ENCODE results near the gene SCN2B.

Gene SCN2B

DNA sequence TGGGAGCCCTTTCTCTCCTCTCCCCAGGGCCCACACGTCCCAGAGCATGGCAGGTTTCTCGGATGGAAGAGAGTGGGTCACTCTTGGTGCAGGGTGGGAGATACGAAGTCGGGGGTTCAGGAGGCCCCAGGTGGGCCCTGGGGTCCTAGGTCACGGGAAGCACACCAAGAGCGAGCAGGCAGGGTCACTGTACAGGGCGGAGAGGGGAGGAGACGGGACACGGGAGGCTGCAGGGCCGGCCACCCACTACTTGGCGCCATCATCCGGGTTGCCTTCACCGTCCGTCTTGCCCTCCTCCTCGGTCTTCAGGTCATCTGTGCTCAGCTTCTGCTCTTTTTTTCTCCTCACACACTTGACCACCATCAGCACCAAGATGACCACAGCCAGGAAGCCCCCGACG is 9.8 kb downstream of the SCN2B start:
- H3K36me3 ChIP-seq (ENCODE audit: insufficient read depth): no peaks in the 10 kb centered on the region
- H3K79me2 ChIP-seq (ENCODE audit: insufficient read depth, low read depth): no peaks in the 10 kb centered on the region
- H4K20me1 ChIP-seq (ENCODE audit: insufficient read depth): no peaks in the 10 kb centered on the region
- H3K27ac ChIP-seq: no peak overlapping the region
- no peaks in the 10 kb centered on the region; the same call in 1 of the 2 replicates for H3K27me3 ChIP-seq (ENCODE audit: insufficient read depth, low read depth)
- no peaks in the 10 kb centered on the region for H3K4me1 ChIP-seq (ENCODE audit: low read depth, poor library complexity, severe bottlenecking)
- no peak overlapping the region for H3K9ac ChIP-seq
- TF ChIP-seq, protein P1, sequence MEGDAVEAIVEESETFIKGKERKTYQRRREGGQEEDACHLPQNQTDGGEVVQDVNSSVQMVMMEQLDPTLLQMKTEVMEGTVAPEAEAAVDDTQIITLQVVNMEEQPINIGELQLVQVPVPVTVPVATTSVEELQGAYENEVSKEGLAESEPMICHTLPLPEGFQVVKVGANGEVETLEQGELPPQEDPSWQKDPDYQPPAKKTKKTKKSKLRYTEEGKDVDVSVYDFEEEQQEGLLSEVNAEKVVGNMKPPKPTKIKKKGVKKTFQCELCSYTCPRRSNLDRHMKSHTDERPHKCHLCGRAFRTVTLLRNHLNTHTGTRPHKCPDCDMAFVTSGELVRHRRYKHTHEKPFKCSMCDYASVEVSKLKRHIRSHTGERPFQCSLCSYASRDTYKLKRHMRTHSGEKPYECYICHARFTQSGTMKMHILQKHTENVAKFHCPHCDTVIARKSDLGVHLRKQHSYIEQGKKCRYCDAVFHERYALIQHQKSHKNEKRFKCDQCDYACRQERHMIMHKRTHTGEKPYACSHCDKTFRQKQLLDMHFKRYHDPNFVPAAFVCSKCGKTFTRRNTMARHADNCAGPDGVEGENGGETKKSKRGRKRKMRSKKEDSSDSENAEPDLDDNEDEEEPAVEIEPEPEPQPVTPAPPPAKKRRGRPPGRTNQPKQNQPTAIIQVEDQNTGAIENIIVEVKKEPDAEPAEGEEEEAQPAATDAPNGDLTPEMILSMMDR (conservative IDR thresholded peaks at IDR 0.05; ENCODE audit: low read depth, low read length): no peak
- H3K4me2 ChIP-seq: no peak overlapping the region
- H3K4me3 ChIP-seq (IDR thresholded peaks at IDR 0.05; ENCODE audit: insufficient read depth, low read depth, low read length): no peak overlapping the region
- H2AFZ ChIP-seq (ENCODE audit: low read depth): no peak overlapping the region

DNA sequence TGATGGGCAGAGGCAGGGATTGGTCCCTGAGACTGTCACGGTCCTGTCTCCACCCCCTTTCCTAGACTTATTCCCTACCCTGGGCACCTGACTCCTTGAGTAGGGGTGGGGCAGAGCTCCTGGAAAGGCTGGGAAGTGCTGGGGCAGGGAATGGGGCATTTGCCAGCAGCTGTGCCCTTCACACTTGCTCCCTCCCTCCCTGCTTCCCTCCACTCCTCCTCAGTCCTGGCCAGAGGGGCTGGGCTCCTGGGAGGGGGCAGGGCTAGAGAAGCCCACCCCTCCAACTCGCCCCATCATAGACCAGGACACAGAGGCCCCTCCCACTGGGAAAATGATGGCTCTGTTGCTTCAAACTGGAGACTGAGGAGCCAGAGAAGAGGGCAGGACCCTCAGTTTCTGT is 11.6 kb downstream of the SCN2B start:
- H4K20me1 ChIP-seq (ENCODE audit: insufficient read depth): no peaks in the 10 kb centered on the region
- H3K4me1 ChIP-seq (ENCODE audit: low read depth, poor library complexity, severe bottlenecking): no peaks in the 10 kb centered on the region
- H3K4me2 ChIP-seq: no peak overlapping the region
- H3K9ac ChIP-seq: no peak overlapping the region
- H3K27me3 ChIP-seq (ENCODE audit: insufficient read depth, low read depth): no peaks in the 10 kb centered on the region; the same call in 1 of the 2 replicates
- no peaks in the 10 kb centered on the region for H3K79me2 ChIP-seq (ENCODE audit: insufficient read depth, low read depth)
- H2AFZ ChIP-seq (ENCODE audit: low read depth): no peak overlapping the region
- H3K27ac ChIP-seq: no peak overlapping the region
- no peak overlapping the region for H3K4me3 ChIP-seq (IDR thresholded peaks at IDR 0.05; ENCODE audit: insufficient read depth, low read depth, low read length)
- no peaks in the 10 kb centered on the region for H3K36me3 ChIP-seq (ENCODE audit: insufficient read depth)
- TF ChIP-seq, protein P1 (conservative IDR thresholded peaks at IDR 0.05; ENCODE audit: low read depth, low read length): no peak

DNA sequence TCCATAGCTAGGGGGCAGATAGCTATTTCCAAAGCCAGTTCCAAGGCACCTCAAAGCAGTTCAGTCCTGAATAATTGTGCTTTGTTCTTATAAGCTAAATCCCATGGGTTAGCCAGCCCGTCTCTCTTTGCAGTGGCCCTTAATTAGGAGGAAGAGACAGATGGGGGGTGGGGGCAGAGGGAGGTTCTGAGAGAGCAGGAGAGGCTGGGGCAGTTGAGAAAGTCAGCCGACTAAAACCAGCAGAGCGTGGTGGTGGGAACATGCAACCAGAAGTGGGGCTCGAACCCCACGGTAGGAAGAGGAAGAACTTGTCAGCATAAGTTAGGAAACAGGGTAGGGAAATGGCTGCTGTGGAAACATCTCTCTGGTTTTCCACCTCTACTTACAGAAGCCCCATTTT is 12.9 kb downstream of the SCN2B start:
- Histone ChIP-seq H3K9ac (no peak overlapping the region), H3K79me2 (ENCODE audit: insufficient read depth, low read depth) (no peaks in the 10 kb centered on the region), H4K20me1 (ENCODE audit: insufficient read depth) (no peaks in the 10 kb centered on the region), H3K4me1 (ENCODE audit: low read depth, poor library complexity, severe bottlenecking) (no peaks in the 10 kb centered on the region), H3K4me2 (no peak overlapping the region), H3K36me3 (ENCODE audit: insufficient read depth) (no peaks in the 10 kb centered on the region), H3K27me3 (ENCODE audit: insufficient read depth, low read depth) (no peaks in the 10 kb centered on the region; the same call in 1 of the 2 replicates), H3K4me3 (IDR thresholded peaks at IDR 0.05; ENCODE audit: insufficient read depth, low read depth, low read length) (no peak overlapping the region), H2AFZ (ENCODE audit: low read depth) (no peak overlapping the region), H3K27ac (no peak overlapping the region)
- TF ChIP-seq, protein P1 (conservative IDR thresholded peaks at IDR 0.05; ENCODE audit: low read depth, low read length): no peak

DNA sequence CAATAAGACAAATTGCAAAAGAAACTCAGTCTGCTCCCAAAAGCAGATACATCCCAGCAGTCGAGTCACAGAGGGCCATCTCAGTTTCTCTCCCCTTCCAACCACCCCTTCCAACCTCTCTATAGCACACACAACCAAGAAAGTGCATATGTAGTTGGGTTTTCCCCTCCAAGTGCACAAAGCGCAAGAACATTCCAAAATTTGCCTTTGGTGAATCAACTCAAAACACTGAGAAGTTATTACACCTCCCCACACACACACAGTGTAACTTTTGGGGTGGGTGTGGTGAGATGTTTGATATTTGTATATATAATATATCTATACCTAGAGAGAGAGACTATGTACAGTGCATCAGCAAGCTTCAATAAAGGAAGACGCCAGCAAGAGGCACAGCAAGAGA is 13.6 kb downstream of the SCN2B start:
- TF ChIP-seq, protein P1 (conservative IDR thresholded peaks at IDR 0.05; ENCODE audit: low read depth, low read length): no peak
- no peaks in the 10 kb centered on the region for H3K4me1 ChIP-seq (ENCODE audit: low read depth, poor library complexity, severe bottlenecking)
- H3K27me3 ChIP-seq (ENCODE audit: insufficient read depth, low read depth): no peaks in the 10 kb centered on the region; the same call in 1 of the 2 replicates
- H2AFZ ChIP-seq (ENCODE audit: low read depth): no peak overlapping the region
- H4K20me1 ChIP-seq (ENCODE audit: insufficient read depth): no peaks in the 10 kb centered on the region
- H3K4me2 ChIP-seq: no peak overlapping the region
- no peak overlapping the region for H3K9ac ChIP-seq
- H3K36me3 ChIP-seq (ENCODE audit: insufficient read depth): no peaks in the 10 kb centered on the region
- no peak overlapping the region for H3K4me3 ChIP-seq (IDR thresholded peaks at IDR 0.05; ENCODE audit: insufficient read depth, low read depth, low read length)
- no peak overlapping the region for H3K27ac ChIP-seq
- no peaks in the 10 kb centered on the region for H3K79me2 ChIP-seq (ENCODE audit: insufficient read depth, low read depth)
